Measurements from ENCODE around the gene FBXW2.

Gene FBXW2

DNA sequence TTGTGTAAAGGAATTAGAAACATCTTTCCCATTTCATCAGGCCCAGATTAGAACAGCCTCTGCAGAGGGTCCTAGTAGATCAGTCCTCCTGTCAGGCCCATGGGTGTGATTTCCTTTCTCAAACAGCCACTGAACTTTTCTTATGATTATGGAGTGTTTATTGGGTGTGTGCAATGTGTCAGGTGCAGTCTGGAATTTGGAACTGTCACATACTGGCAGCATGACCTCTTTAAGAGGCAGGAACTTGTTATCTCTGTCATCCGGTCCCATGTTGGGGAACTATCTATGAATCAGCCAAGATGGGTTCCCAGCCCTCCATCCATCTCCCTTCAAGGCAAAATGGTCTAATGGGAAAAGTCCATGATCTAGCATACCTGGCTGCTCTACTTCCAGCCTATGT lies 67.3 kb downstream of the FBXW2 start:
- H3K27ac ChIP-seq = no peak overlapping the region
- no peaks in the 10 kb centered on the region for H3K36me3 ChIP-seq
- H3K9me3 ChIP-seq (ENCODE audit: severe bottlenecking) = no peaks in the 10 kb centered on the region
- TF ChIP-seq, protein P1, sequence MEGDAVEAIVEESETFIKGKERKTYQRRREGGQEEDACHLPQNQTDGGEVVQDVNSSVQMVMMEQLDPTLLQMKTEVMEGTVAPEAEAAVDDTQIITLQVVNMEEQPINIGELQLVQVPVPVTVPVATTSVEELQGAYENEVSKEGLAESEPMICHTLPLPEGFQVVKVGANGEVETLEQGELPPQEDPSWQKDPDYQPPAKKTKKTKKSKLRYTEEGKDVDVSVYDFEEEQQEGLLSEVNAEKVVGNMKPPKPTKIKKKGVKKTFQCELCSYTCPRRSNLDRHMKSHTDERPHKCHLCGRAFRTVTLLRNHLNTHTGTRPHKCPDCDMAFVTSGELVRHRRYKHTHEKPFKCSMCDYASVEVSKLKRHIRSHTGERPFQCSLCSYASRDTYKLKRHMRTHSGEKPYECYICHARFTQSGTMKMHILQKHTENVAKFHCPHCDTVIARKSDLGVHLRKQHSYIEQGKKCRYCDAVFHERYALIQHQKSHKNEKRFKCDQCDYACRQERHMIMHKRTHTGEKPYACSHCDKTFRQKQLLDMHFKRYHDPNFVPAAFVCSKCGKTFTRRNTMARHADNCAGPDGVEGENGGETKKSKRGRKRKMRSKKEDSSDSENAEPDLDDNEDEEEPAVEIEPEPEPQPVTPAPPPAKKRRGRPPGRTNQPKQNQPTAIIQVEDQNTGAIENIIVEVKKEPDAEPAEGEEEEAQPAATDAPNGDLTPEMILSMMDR (IDR thresholded peaks at IDR 0.05; ENCODE audit: low read depth, low read length) = no peak
- no peak for DNase-seq
- no peak overlapping the region for H3K4me3 ChIP-seq (ENCODE audit: low read depth, low read length)
- no peaks in the 10 kb centered on the region for H3K27me3 ChIP-seq (ENCODE audit: insufficient read depth, low read depth, severe bottlenecking)

DNA sequence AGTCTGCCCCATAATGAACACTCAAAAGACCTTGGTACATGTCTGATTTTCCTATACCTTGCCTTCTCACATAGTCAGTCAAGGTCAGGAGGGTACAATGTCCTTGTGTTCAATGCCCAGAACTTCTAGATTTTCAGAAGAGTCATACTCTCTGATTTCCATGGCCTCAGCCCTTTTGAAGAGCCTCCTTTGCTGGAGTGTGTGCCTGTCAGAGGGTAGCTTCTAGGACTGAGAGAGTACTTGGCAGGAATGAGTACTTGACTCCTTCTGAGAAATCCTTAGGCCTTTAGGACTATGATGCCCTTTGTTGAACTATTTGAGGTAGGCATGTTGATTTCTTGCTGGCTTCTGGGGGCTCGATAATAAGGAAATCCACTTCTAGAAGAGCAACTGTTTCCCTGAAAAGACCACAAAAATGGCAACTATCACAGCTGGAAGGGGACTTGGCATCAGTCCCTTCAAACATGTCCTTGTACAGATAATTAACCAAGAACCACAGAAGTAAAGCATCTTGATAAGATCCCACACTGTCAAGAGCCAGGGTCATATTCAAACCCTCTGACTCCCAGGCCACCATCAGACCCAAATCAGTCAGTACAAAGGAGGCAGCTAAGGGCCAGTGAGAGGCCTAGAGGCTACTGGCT lies 68.3 kb downstream of the FBXW2 start:
- Histone ChIP-seq H3K36me3 (no peaks in the 10 kb centered on the region), H3K4me3 (ENCODE audit: low read depth, low read length) (no peak overlapping the region), H3K27ac (no peak overlapping the region), H3K27me3 (ENCODE audit: insufficient read depth, low read depth, severe bottlenecking) (no peaks in the 10 kb centered on the region), H3K9me3 (ENCODE audit: severe bottlenecking) (no peaks in the 10 kb centered on the region)
- DNase-seq = no peak
- TF ChIP-seq, protein P1 (IDR thresholded peaks at IDR 0.05; ENCODE audit: low read depth, low read length) = no peak

DNA sequence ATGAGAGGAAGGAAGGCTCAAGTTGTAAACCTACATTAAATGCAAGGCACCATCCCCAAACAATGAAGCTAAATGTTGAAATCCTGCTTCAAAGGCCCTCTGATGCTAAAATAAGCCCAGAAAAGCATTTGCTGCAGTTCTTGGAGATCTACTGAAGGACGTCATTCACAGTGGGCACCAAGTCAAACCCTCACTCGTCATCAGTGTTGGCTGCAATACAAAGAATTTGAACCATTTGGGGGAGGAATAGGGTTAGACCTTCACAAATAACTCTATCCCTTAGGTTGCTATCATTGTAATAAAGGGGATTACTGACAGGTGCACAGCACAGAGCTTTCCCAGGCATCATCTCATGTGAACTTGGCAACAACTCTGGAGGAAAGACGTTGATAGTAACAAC lies 69.7 kb downstream of the FBXW2 start:
- Histone ChIP-seq H3K9me3 (ENCODE audit: severe bottlenecking) (no peaks in the 10 kb centered on the region), H3K4me3 (ENCODE audit: low read depth, low read length) (no peak overlapping the region), H3K27me3 (ENCODE audit: insufficient read depth, low read depth, severe bottlenecking) (no peaks in the 10 kb centered on the region), H3K36me3 (no peaks in the 10 kb centered on the region), H3K27ac (no peak overlapping the region)
- TF ChIP-seq, protein P1 (IDR thresholded peaks at IDR 0.05; ENCODE audit: low read depth, low read length) = no peak
- no peak for DNase-seq

DNA sequence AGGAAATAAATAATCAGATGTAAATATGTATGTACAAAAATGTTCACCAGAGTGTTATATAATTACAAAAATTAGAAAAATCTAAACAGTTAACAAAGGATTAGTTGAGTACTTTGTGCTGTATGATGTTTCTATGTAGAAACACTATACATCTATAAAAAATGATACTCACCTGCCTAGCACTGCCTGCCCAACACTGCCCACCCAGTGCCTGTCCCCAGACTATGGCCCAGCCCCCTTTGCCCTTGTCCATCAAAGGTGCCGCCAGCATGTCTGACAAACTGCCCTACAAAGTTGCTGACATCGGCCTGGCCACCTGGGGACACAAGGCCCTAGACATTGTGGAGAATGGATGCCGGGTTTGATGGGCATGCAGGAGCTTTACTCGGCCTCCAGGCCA lies 72.8 kb downstream of the FBXW2 start:
- TF ChIP-seq, protein P1 (IDR thresholded peaks at IDR 0.05; ENCODE audit: low read depth, low read length) = no peak
- no peak for DNase-seq
- Histone ChIP-seq H3K27ac (no peak overlapping the region), H3K36me3 (no peaks in the 10 kb centered on the region), H3K27me3 (ENCODE audit: insufficient read depth, low read depth, severe bottlenecking) (no peaks in the 10 kb centered on the region), H3K4me3 (ENCODE audit: low read depth, low read length) (no peak overlapping the region), H3K9me3 (ENCODE audit: severe bottlenecking) (no peaks in the 10 kb centered on the region)

DNA sequence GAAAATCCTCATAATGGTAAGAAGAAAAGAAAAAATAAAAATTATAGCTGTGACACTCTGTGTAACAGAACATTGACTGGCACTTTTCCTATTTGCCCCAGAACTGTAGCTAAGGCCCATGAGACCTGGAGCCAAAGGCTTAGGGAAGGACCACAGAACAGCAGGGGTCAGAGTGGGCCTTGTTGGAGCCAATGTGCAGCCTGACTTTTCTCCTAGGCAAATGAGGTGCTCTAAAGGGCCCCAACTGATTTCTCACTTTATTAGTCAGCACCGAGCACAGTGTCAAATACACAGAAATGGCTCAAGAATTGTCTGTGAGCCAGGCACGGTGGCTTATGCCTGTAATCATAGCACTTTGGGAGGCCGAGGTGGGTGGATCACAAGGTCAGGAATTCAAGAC lies 74.9 kb downstream of the FBXW2 start:
- Histone ChIP-seq H3K27ac (no peak overlapping the region), H3K36me3 (no peaks in the 10 kb centered on the region), H3K27me3 (ENCODE audit: insufficient read depth, low read depth, severe bottlenecking) (peaks cover 2% of the 10 kb centered on the region), H3K9me3 (ENCODE audit: severe bottlenecking) (no peaks in the 10 kb centered on the region), H3K4me3 (ENCODE audit: low read depth, low read length) (no peak overlapping the region)
- TF ChIP-seq, protein P1 (IDR thresholded peaks at IDR 0.05; ENCODE audit: low read depth, low read length) = no peak
- DNase-seq = no peak

DNA sequence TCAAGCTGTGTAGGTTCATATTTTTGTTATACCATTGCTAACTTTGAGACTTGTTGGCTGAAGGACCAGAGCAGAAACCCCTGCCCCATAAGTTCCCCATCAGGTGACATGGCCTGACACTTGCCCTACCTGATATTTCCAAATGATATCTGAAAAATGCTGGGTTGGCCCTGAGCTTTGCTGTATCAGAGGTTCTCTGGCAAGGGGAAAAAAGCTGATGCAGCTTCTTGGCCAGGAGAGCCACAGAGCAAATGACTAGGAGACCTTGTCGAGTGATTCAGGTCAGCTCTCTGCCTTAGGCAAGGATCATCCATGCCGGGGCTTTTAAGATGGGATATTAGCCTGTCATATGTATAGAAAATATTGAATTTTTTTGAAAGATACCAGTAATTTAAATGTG lies 76.0 kb downstream of the FBXW2 start:
- no peak for DNase-seq
- Histone ChIP-seq H3K9me3 (ENCODE audit: severe bottlenecking) (no peaks in the 10 kb centered on the region), H3K36me3 (no peaks in the 10 kb centered on the region), H3K27ac (no peak overlapping the region), H3K27me3 (ENCODE audit: insufficient read depth, low read depth, severe bottlenecking) (peaks cover 3% of the 10 kb centered on the region), H3K4me3 (ENCODE audit: low read depth, low read length) (no peak overlapping the region)
- TF ChIP-seq, protein P1 (IDR thresholded peaks at IDR 0.05; ENCODE audit: low read depth, low read length) = no peak

Data from WERI-Rb-1 (cell line).